ENCODE measurements around the gene NR1I3. TPM values are rescaled to one million over a fixed set of nuclear protein-coding genes. Genes with fewer than 3 reads are reported as not detected.
A peak's percentile ranks its signal among the peaks of the same experiment; 100 is the strongest.

NR1I3 gene
- total and polyA plus RNA-seq, 8 donors, result 0.48 to 1.5 (median 1.2) TPM; not detected in 2

GRCh38 chr1:161190962-161191521 is 47.0 kb downstream of the NR1I3 start:
- ATAC-seq (no peak), DNase-seq (no peak)
- intact Hi-C loops (cut with DNase I), result no loop called here
- H3K9me3 ChIP-seq, result no peaks in the 10 kb centered on the region
- no peak overlapping the region for H3K27ac ChIP-seq
- H3K36me3 ChIP-seq, result peaks cover 0 to 14% of the 10 kb centered on the region in 2 donors
- H3K4me1 ChIP-seq, result peaks cover 3 to 62% of the 10 kb centered on the region in 2 donors
- H3K4me3 ChIP-seq, result no peak overlapping the region
- peaks cover 0 to 4% of the 10 kb centered on the region in 2 donors for H3K27me3 ChIP-seq
- TF ChIP-seq CTCF (IDR thresholded peaks at IDR 0.05), result no peak

GRCh38 chr1:161189036-161189435 is 49.0 kb downstream of the NR1I3 start:
- intact Hi-C loops (cut with DNase I), result no loop called here
- ATAC-seq (no peak), DNase-seq (no peak)
- peaks cover 0 to 4% of the 10 kb centered on the region in 2 donors for H3K27me3 ChIP-seq
- H3K36me3 ChIP-seq, result peaks cover 0 to 14% of the 10 kb centered on the region in 2 donors
- no peak overlapping the region for H3K27ac ChIP-seq
- no peaks in the 10 kb centered on the region for H3K9me3 ChIP-seq
- H3K4me1 ChIP-seq, result peaks cover 5 to 66% of the 10 kb centered on the region in 2 donors
- no peak for TF ChIP-seq CTCF (IDR thresholded peaks at IDR 0.05)
- H3K4me3 ChIP-seq, result no peak overlapping the region

GRCh38 chr1:161188381-161188780 is 49.6 kb downstream of the NR1I3 start:
- DNase-seq (no peak), ATAC-seq (no peak)
- H3K36me3 ChIP-seq, result peaks cover 0 to 14% of the 10 kb centered on the region in 2 donors
- peaks cover 0 to 4% of the 10 kb centered on the region in 2 donors for H3K27me3 ChIP-seq
- intact Hi-C loops (cut with DNase I), result no loop called here
- no peak overlapping the region for H3K27ac ChIP-seq
- peaks cover 5 to 69% of the 10 kb centered on the region in 2 donors for H3K4me1 ChIP-seq
- no peaks in the 10 kb centered on the region for H3K9me3 ChIP-seq
- H3K4me3 ChIP-seq, result no peak overlapping the region
- no peak for TF ChIP-seq CTCF (IDR thresholded peaks at IDR 0.05)

- ATAC-seq (no peak), DNase-seq (no peak)
- Histone ChIP-seq H3K4me3 (no peak overlapping the region), H3K4me1 (peaks cover 5 to 71% of the 10 kb centered on the region in 2 donors), H3K27ac (no peak overlapping the region), H3K27me3 (peaks cover 0 to 4% of the 10 kb centered on the region in 2 donors), H3K36me3 (peaks cover 0 to 14% of the 10 kb centered on the region in 2 donors), H3K9me3 (no peaks in the 10 kb centered on the region)
- TF ChIP-seq CTCF (IDR thresholded peaks at IDR 0.05), result no peak
- intact Hi-C loops (cut with DNase I), result no loop called here
Observed at GRCh38 chr1:161187311-161187710, 50.7 kb downstream of the NR1I3 start.

GRCh38 chr1:161185732-161186311 is 52.2 kb downstream of the NR1I3 start:
- peaks cover 5 to 73% of the 10 kb centered on the region in 2 donors for H3K4me1 ChIP-seq
- peak; percentile 54 for ATAC-seq
- H3K27me3 ChIP-seq, result peaks cover 0 to under 1% of the 10 kb centered on the region in 2 donors
- TF ChIP-seq CTCF (IDR thresholded peaks at IDR 0.05), result no peak
- H3K4me3 ChIP-seq, result no peak overlapping the region
- peak overlapping the region; percentile 78 to 85 for H3K27ac ChIP-seq
- H3K36me3 ChIP-seq, result peaks cover 0 to 4% of the 10 kb centered on the region in 2 donors
- H3K9me3 ChIP-seq, result no peaks in the 10 kb centered on the region
- DNase-seq, result peak in 1 of 4 donors; percentile 42
- intact Hi-C loops (cut with DNase I), result no loop called here
